Subcutaneous abdominal adipose tissue (tissue), 5 donors: ENCODE results near the gene ZFP62.

Source experiments
- H3K27ac ChIP-seq: one replicate; pipeline ENCODE4 v1.7.0; 2013; ENCODE audit warnings: low read depth, mild to moderate bottlenecking, inconsistent platforms, low read length, moderate library complexity
- H3K27me3 ChIP-seq, 5 donors: one replicate each; pipeline ENCODE4 v1.7.0; 2013; ENCODE audit warnings: low read length in 5 of 5, inconsistent platforms in 1 of 5; ENCODE audit not compliant: control insufficient read depth in 5 of 5, insufficient read depth in 4 of 5
- H3K36me3 ChIP-seq, 5 donors: one replicate each; pipeline ENCODE4 v1.7.0; 2013; ENCODE audit warnings: low read length in 5 of 5; ENCODE audit not compliant: control insufficient read depth in 5 of 5, insufficient read depth in 5 of 5
- H3K4me1 ChIP-seq, 5 donors: one replicate each; pipeline ENCODE4 v1.7.0; 2013; ENCODE audit warnings: low read length in 5 of 5, mild to moderate bottlenecking in 3 of 5, moderate library complexity in 1 of 5; ENCODE audit not compliant: control insufficient read depth in 5 of 5, insufficient read depth in 5 of 5
- H3K4me3 ChIP-seq, 5 donors: one replicate each; pipeline ENCODE4 v1.7.0; 2013; ENCODE audit warnings: low read length in 5 of 5, low read depth in 1 of 5
- H3K9ac ChIP-seq, 5 donors: one replicate each; pipeline ENCODE4 v1.7.0; 2013; ENCODE audit warnings: low read length in 5 of 5, mild to moderate bottlenecking in 4 of 5, moderate library complexity in 3 of 5
- H3K9me3 ChIP-seq, 5 donors: one replicate each; pipeline ENCODE4 v1.7.0; 2013; ENCODE audit warnings: low read length in 5 of 5; ENCODE audit not compliant: control insufficient read depth in 5 of 5
- donor health status: healthy.
- donor health status: healthy.
- donor health status: healthy.
- donor health status: healthy.
- donor health status: healthy.

ZFP62 gene

DNA sequence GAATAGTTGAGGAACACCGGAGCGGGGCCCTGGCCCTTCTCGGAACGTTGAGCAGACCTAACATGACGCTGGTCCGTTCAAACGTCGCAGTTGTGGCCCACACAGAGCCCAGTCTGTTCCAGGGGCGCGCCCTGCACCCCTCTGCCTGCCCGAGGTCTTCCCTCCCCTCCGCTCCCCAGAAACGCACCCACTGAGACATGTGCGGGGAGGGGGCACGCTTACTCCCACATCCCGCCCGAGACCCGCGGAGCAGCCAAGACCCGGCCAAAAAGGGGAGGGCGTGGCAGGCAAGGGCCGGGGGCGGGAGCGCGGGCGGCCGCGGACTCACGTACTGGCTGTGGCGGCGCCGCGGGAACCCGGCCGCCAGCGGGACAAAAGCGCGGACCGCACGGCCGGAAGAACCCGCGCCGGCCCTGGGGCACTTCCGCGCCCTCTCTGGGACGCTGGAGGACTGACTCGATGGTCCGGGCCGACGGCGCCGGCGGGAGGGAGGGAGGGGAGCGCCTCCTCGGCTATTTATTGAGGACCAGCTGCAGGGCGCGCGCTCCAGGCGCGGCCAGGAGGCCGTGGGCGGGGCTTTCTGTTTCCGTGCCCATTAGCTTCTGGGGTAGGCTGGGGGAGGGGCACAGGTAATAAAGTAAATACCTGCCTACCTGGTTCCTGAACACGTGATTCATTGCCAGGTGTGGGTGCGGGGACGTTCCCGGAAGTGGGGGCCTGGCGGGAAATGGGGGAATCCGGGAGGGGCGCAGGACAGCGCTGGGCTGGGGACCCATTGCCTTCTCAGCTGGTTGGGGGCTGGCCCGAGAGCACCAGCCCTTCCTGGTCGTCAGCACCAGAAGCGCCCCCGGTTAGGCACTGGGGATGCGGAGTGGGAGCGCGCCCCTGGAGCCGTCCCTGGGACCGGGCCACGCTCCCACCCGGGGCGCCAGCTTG lies at the start of gene ZFP62:
Gene ZFP62 (minus strand): TSS at position 390 of the 936 bp plus-strand sequence. CDS start 57 bp downstream, at position 333.
- H3K36me3 ChIP-seq, result peaks cover 0 to 9% (median 0%) of the 10 kb centered on the region in 5 donors
- peak within 1 kb of the TSS; percentile 87 for H3K27ac ChIP-seq
- H3K4me1 ChIP-seq, result peaks cover 0 to 18% (median 16%) of the 10 kb centered on the region in 5 donors
- H3K9ac ChIP-seq, result peak within 1 kb of the TSS in 4 of 5 donors; percentile 72 to 90 (median 88)
- H3K9me3 ChIP-seq, result no peaks in the 10 kb centered on the region
- H3K27me3 ChIP-seq, result no peaks in the 10 kb centered on the region
- peak within 1 kb of the TSS; percentile 88 to 98 (median 94) for H3K4me3 ChIP-seq

DNA sequence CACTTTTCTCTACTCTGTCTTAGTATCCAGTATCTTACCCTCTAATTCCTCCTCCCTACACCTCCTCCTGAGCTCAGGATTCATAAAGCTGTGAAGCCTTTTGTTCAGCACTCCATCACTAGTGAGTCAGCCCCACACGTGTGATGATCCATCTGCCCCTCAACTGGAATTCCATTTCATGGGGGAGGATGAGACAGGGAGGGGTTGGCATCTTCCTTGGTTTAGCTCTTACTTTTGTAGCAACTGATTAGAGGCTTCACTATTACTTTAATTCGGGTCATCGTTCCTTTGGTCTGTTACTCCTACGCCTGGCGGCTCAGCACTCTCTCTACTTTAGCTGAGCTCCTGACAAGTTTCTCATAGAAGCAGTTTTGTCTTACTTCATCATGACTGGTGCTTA lies 49.7 kb upstream of the ZFP62 start:
- Histone ChIP-seq H3K9me3 (no peaks in the 10 kb centered on the region), H3K27me3 (peaks cover 0 to 5% (median 0%) of the 10 kb centered on the region in 5 donors), H3K27ac (no peak overlapping the region), H3K4me1 (peaks cover 0 to 9% (median 0%) of the 10 kb centered on the region in 5 donors), H3K4me3 (no peak overlapping the region), H3K9ac (no peak overlapping the region), H3K36me3 (no peaks in the 10 kb centered on the region)

DNA sequence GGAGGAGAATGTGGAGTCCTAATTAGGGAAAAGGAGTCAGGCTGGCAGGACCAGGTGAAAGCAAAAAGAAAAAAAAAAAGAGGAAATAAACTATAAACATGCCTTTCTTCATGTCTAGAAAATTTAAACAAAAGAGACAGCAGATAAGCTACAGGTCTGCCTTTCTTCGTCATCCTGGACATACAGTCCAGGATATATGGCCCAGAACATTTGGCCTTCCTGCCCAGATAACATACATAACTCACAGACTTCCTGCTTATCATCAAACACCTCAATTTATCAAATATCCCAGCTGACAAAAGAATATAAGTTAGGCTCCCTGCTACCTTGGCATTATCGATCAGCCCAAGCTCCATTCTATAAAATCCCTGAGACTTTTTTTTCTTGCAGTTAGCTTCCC lies 49.1 kb upstream of the ZFP62 start:
- H3K27ac ChIP-seq, result no peak overlapping the region
- H3K9me3 ChIP-seq, result no peaks in the 10 kb centered on the region
- no peak overlapping the region for H3K4me3 ChIP-seq
- H3K4me1 ChIP-seq, result peaks cover 0 to 9% (median 0%) of the 10 kb centered on the region in 5 donors
- H3K36me3 ChIP-seq, result no peaks in the 10 kb centered on the region
- peak overlapping the region in 1 of 5 donors; percentile 4 for H3K9ac ChIP-seq
- peaks cover 0 to 5% (median 0%) of the 10 kb centered on the region in 5 donors for H3K27me3 ChIP-seq

DNA sequence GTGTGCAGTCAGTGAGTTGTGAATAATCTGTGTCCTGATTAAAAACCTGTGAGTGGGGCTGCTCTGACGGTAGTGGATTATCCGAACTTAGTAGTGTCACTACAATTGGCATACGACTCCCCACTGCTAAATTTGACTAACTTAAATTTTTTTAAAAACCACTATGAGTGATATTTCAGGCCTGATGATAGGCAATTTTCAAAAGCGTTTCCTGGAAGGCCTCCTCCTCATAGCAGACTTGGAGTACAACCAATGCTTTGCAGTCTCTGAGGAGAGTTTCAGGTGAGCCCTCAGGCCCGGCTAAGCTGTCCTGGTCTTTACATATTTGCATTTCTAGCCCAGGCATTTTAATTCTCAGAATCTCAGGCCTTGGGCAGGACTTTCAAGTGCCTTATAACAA lies 48.7 kb upstream of the ZFP62 start:
- H3K9ac ChIP-seq, result no peak overlapping the region
- peaks cover 0 to 5% (median 0%) of the 10 kb centered on the region in 5 donors for H3K27me3 ChIP-seq
- no peaks in the 10 kb centered on the region for H3K9me3 ChIP-seq
- H3K4me3 ChIP-seq, result peak overlapping the region in 1 of 5 donors; percentile 3
- H3K4me1 ChIP-seq, result peaks cover 0 to 9% (median 0%) of the 10 kb centered on the region in 5 donors
- no peaks in the 10 kb centered on the region for H3K36me3 ChIP-seq
- H3K27ac ChIP-seq, result no peak overlapping the region

GRCh38 chr5:180908998-180909731 lies 48.1 kb upstream of the ZFP62 start:
- peaks cover 0 to 9% (median 0%) of the 10 kb centered on the region in 5 donors for H3K4me1 ChIP-seq
- H3K4me3 ChIP-seq, result peak overlapping the region in 1 of 5 donors; percentile 3
- no peak overlapping the region for H3K9ac ChIP-seq
- H3K27me3 ChIP-seq, result peaks cover 0 to 5% (median 0%) of the 10 kb centered on the region in 5 donors
- H3K27ac ChIP-seq, result no peak overlapping the region
- no peaks in the 10 kb centered on the region for H3K9me3 ChIP-seq
- no peaks in the 10 kb centered on the region for H3K36me3 ChIP-seq

DNA sequence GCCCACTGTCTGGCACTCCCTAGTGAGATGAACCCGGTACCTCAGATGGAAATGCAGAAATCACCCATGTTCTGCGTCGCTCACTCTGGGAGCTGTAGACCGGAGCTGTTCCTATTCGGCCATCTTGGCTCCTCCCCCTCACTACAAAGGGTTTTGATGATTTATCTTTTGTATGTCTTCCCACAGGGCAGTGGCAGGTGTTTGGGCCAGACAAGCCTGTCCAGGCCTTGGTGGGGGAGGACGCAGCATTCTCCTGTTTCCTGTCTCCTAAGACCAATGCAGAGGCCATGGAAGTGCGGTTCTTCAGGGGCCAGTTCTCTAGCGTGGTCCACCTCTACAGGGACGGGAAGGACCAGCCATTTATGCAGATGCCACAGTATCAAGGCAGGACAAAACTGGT lies 47.3 kb upstream of the ZFP62 start:
- no peaks in the 10 kb centered on the region for H3K36me3 ChIP-seq
- H3K27ac ChIP-seq, result no peak overlapping the region
- H3K27me3 ChIP-seq, result peaks cover 0 to 5% (median 0%) of the 10 kb centered on the region in 5 donors
- peaks cover 0 to 9% (median 0%) of the 10 kb centered on the region in 5 donors for H3K4me1 ChIP-seq
- H3K4me3 ChIP-seq, result no peak overlapping the region
- H3K9ac ChIP-seq, result no peak overlapping the region
- H3K9me3 ChIP-seq, result no peaks in the 10 kb centered on the region

GRCh38 chr5:180901319-180902009 lies 40.4 kb upstream of the ZFP62 start:
- no peak overlapping the region for H3K9ac ChIP-seq
- H3K4me3 ChIP-seq, result no peak overlapping the region
- H3K4me1 ChIP-seq, result peaks cover 0 to 7% (median 0%) of the 10 kb centered on the region in 5 donors
- H3K9me3 ChIP-seq, result peaks cover 0 to 4% (median 0%) of the 10 kb centered on the region in 5 donors
- H3K36me3 ChIP-seq, result no peaks in the 10 kb centered on the region
- no peak overlapping the region for H3K27ac ChIP-seq
- no peaks in the 10 kb centered on the region for H3K27me3 ChIP-seq

GRCh38 chr5:180900178-180900577 lies 39.1 kb upstream of the ZFP62 start:
- Histone ChIP-seq H3K4me3 (peak overlapping the region in 1 of 5 donors; percentile 22), H3K9me3 (peaks cover 0 to 4% (median 0%) of the 10 kb centered on the region in 5 donors), H3K36me3 (no peaks in the 10 kb centered on the region), H3K27me3 (no peaks in the 10 kb centered on the region), H3K4me1 (peaks cover 0 to 7% (median 0%) of the 10 kb centered on the region in 5 donors), H3K27ac (no peak overlapping the region), H3K9ac (no peak overlapping the region)

- Histone ChIP-seq H3K27ac (no peak within 1 kb of the TSS), H3K4me1 (peaks cover 0 to 7% (median 0%) of the 10 kb centered on the region in 5 donors), H3K4me3 (no peak within 1 kb of the TSS), H3K27me3 (no peaks in the 10 kb centered on the region), H3K9ac (no peak within 1 kb of the TSS), H3K9me3 (peaks cover 0 to 4% (median 0%) of the 10 kb centered on the region in 5 donors), H3K36me3 (no peaks in the 10 kb centered on the region)
These were observed 37.7 kb upstream of the ZFP62 start, which contains the start of gene BTNL8 for GRCh38 chr5:180898621-180899246. Gene BTNL8, plus strand, starts transcription at chr5:180899159. Its CDS starts 152 bp downstream, at chr5:180899311.
